HT1080 (cell line): ENCODE results near the gene WDR45. TPM values are rescaled to one million over a fixed set of nuclear protein-coding genes. Genes with fewer than 3 reads are reported as not detected.

Experiments
- DNase-seq: peaks from one replicate; pipeline ENCODE4 v3.0.0-alpha.2; 2015; ENCODE audit warnings: low read depth
- total RNA-seq: library from RNA; depleted of rRNA; stranded (reverse); fragments of >200 nt; shearing (Covaris generic); gene quantifications from 2 replicates; pipeline ENCODE4 v1.2.3, GENCODE V29; 2014

The WDR45 gene
- total RNA-seq, 1 experiment from 2014 or later, result 45.2 TPM

- no peak for DNase-seq
These were observed 4.3 kb downstream of the WDR45 start for GRCh38 chrX:49075347-49075746.

- DNase-seq, result peak; percentile 89
These were observed 5.8 kb downstream of the WDR45 start, which contains the start of gene PRAF2 for GRCh38 chrX:49073601-49074575. Gene PRAF2 (minus strand): TSS chrX:49074002. CDS start chrX:49073987, 15 bp downstream.

DNA sequence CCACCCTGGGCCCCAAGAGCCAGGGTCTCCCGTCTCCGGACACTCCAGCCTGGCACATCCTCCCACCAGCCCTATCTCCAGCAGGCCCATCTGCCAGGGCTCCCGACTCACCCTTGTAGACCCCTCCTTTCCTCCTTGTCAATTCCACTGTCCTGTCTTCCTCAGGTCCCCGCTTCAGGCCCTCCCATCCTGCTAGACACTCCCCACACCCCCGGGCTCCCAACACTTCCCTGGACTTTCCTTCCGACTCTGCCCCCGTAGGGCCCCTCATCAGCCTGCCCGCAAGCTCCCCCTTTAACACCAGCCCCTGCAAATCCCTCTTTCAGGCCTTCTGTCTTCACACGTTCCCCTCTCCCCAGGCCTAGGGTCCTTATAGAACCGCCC lies 7.0 kb downstream of the WDR45 start:
- DNase-seq, result no peak

- DNase-seq, result no peak
These were observed 7.6 kb downstream of the WDR45 start for GRCh38 chrX:49071877-49072711.

DNA sequence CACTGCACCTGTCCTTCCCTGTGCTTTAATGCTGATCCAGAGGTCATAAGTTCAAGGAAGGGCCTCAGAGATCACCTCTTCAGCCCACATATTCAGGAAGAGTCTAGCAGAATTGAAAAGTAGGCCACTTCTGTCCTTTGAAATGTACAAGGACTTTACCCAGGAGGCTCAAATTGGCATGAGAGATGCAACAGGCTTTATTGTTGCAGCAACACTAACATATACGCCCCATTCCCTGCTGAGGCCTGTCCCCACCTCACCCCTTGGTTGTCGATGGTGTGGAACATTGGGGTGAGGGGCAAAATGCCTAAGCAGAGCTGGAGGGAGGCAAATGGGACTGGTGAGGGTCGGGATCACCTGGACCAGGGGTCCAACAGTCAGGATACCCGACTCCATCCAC lies 8.7 kb downstream of the WDR45 start:
- DNase-seq, result no peak

DNA sequence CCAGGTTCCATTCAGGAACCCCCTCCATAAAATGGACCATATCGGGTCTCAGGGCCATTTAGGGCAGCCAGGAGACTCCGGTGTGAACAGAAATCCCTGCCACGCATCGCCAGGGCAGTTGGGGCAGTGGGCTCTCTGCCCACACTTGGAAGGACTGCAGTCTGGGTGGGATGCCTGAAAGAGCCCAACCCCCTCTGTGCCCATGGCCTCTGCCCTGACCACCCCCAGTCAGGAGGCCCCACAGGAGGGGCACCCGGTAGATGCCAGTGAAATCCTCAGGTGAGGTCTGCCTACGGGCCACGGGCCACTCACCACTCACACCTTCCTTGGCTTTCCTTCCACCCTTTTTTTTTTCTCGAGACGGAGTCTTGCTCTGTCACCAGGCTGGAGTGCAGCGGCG lies 10.6 kb downstream of the WDR45 start:
- DNase-seq, result no peak

GRCh38 chrX:49067285-49068120 lies 12.2 kb downstream of the WDR45 start:
- DNase-seq, result no peak

DNA sequence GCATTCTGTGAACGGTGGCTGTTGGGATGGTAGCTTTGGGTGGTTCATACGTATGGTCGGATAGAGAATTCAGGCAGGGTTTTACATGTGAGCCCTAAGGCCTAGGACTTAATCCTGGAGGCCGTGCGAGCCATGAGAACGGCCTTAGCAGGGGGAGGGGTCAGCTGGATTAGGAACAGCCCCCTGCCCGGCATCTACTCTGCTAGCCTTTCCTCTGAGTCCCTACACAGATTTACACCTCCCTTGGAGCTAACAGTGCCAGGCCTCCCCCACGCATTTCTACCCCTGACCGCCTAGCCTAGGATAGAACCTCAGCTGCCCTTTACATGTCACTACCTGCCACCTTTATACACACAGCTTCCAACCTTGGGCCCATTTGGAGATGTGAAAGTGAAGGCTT lies 13.0 kb downstream of the WDR45 start:
- DNase-seq, result no peak

DNA sequence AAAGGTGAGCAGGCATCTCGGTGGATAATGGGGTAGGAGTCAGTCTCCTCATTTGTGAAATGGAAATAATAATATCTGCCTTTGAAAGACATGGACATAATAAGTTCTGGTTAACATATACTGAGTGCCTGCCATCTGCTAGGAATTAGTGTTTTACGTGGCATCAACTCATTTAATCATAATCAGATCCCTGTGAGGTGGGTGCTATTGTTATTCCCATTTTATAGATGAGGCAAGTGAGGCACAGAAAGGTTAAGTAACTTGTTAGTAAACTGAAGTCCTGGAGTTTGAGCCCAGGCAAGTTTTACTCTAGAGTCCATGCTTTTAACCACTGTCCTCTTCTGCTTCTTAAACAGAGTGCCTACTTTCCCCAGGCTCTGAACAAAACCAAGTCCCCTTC lies 13.4 kb downstream of the WDR45 start:
- DNase-seq, result no peak

- no peak for DNase-seq
These were observed 15.0 kb downstream of the WDR45 start for GRCh38 chrX:49064735-49065134.

DNA sequence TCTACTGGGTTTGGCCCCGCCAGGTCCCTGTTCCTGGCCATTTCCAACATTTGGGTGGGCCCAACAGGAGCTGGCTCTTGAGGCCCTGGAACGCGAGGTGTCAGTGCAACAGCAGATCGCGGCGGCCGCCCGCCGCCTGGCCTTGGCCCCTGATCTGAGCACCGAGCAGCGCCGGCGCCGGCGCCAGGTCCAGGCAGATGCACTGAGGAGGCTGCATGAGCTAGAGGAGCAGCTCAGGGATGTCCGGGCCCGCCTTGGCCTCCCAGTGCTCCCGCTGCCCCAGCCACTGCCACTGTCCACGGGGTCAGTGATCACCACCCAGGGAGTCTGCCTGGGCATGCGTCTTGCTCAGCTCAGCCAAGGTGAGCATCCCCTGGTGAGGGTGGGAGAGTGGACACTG lies 15.4 kb downstream of the WDR45 start:
- DNase-seq, result no peak

DNA sequence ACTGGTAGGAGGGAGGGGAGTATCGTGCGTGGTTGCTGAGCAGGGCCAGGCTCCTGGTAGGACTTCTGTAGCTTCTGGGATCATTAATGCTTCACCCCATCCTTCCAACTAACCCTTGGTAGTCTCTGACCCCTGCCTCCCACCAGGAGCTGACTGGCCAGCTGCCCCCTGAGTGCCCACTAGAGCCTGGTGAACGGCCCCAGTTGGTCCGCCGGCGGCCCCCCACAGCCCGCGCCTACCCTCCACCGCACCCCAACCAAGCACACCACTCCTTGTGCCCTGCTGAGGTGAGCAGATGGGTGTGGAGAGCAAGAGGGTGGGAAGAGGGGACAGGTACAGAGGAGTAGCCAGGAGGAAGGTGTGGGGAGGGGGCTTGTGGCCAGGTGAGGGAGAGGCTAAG lies 16.0 kb downstream of the WDR45 start:
- no peak for DNase-seq

DNA sequence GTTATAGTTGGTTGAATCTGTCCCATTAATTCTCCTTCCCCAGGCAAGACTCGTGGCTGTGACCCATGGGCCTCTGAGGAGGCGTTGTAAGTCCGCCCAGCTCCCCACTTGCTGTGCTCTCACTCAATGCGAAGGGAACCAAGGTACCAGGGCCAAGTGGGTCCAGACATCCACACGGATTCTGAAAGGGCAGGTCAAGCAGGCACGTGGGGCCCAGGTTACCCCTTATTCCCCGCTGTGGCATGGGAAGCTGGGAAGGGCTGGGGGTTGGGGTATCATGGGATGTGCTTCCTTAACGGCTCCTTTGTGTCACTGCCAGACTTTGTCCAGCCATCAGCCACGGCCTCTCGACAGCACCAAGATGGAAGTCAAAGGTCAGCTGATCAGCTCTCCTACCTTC lies 17.8 kb downstream of the WDR45 start:
- no peak for DNase-seq

GRCh38 chrX:49061490-49061889 lies 18.2 kb downstream of the WDR45 start:
- no peak for DNase-seq

DNA sequence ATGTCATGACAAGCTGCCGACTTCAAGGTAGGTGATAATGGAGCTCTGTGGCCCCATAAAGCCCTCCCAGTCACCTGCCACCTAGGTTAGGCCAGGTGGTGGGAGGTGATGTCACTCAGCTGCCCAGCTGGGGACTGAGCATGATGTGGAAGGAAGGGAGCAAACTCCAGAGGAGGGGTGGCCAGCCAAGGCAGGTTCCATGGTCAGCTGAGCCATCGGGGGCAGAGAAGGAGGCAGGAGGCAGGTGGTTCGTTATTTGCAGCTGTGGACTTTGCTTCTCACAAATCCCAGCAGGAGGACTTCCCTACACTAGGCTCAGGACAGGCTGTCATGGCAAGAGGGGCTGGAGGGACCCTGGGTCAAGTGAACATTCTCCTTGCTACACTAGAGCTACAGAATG lies 18.8 kb downstream of the WDR45 start:
- DNase-seq, result no peak

- DNase-seq, result no peak
These were observed 20.0 kb downstream of the WDR45 start for GRCh38 chrX:49059681-49060085.

DNA sequence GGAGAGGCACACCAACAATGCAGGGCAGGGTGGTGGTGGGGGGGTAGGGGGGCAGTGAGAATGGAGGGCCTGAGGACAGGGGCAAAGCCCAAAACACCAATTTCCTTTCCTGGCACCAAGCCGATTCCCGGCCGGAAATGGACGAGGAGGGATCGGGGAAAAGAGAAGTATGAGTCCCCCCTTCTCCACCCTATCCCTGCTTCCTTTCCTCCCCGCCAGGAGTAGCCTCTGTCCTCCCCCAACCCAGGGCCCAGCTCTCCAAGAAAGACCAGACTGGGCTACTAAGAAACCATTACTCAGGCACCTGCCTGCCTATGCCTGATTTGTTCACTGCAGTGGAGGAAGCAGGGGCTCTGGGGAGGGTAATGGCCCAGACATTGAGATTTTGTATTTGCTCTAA lies 20.5 kb downstream of the WDR45 start:
- DNase-seq, result no peak

DNA sequence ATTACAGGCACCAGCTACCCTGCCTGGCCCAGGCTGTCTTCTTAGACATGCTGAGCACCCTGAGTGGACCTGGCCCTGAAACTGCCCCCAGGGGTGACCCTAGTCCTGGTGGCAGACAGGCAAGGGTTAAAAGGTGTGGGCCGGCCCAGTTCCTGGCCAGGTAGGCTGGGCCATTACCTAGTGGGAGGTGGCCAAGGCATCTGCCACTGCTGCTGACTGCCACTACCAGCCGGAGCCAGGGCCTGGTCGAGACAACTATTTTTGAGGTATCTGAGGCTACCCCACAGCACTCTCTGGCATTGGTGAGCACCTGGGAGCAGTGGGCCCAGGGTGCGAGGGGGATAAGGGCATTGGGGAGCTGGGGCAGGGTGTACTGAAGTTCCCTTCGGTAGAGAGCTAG lies 20.9 kb downstream of the WDR45 start, which contains the start of gene CCDC120:
Gene CCDC120 (plus strand): TSS at position 206 of the 400 bp plus-strand sequence. CDS start 3,043 bp downstream, outside the sequence.
- no peak for DNase-seq

DNA sequence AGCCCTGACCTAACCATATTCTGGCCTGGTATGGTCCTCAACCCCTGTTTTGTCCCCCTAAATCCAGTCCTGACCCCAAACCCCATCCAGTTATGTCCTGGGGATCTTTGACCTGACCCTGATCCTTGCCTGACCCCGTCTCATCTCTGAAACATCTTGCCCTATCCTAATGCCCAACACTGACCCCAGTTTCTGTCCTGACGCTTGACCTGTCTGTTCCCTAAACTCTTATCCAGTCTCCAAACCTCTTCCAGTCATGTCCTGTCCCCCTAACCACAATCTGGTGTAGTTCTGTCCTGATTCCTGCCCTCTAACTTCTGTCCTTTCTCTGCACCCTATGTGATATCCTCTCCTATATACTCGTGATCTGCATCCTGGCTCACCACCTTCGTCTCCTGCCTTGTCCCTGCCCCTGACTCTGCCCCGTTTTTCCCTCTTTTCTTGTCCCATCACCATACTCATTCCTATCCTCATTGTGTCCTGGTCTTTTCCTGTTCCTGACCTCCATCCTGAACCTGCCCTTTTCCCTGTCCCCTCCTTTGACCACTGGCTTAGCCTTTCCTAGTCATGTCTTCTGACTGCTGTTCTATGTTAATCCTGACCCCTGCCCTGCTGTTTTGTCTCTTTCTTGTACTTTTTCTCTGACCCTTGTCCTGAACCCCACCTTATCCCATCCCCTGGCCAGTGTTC lies 25.5 kb downstream of the WDR45 start:
- DNase-seq, result no peak

DNA sequence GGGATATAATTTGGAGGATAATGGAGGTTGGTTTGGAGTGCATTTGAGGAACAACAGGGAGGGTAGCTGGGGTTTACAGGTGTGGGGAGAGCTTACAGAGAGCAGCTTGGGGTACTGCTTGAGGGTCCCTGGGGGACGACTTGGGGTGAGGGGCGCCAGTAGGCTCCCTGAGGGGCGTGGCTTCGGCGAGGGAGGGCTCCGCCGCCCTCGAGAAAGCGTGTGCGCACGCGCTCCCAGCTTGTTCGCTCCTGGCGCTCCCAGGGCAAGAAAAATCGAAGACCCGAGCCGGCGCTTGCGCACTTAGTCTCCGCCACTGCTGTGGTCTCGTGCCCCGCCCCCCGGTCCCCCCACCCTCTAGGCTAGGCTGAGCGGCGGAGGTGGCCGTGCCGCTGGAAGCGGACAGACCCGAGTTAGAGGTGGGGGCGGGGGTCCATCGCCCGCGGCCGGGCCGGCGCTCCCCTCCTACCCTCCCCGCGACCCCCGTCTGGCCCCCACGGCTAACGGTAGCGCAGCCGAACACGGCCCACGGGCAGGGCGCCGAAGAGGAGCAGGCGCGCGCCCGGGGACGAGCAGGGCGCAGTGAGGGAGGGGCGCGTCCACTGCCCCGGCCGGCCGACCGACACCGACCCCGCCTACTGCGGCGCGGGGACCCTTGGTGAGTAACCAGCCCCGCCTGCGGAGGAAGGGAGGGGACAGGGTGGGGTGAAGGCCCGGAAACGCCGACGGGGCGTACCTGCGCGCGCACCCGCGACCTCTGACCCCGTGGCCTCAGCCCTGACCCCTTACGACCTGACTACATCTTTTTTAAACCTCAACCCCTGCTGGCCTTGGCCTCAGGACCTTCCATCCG lies 26.2 kb downstream of the WDR45 start:
- DNase-seq, result no peak
